Fibroblast of lung (primary cell): ENCODE results near the gene SHANK3.

ENCODE experiments used
- CTCF ChIP-seq, 2 donors: IDR thresholded peaks in 1 of 2; conservative IDR thresholded peaks in 1 of 2; 1 replicate in 1 of 2; 2 replicates in 1 of 2; pipeline ENCODE4 v1.5.1; 2011 to 2012; ENCODE audit warnings: low read length in 2 of 2, control low read depth in 1 of 2, inconsistent platforms in 1 of 2, low read depth in 1 of 2, mild to moderate bottlenecking in 1 of 2
- EZH2 ChIP-seq: IDR thresholded peaks from 2 replicates; pipeline ENCODE4 v1.5.1; 2012; ENCODE audit warnings: low read length, control low read depth, mild to moderate bottlenecking; ENCODE audit errors: missing control alignments

- no peak for TF ChIP-seq CTCF (conservative IDR thresholded peaks at IDR 0.05 in 1 of 2, IDR thresholded peaks at IDR 0.05 in 1 of 2; ENCODE audit: low read depth in 1 of 2, low read length in 2 of 2)
- no peak for TF ChIP-seq EZH2
Measured at GRCh38 chr22:50670513-50670912, 2.1 kb upstream of the SHANK3 start.
